A549 (cell line): ENCODE measurements around the gene NAA16. TPM values are rescaled to one million over a fixed set of nuclear protein-coding genes. Genes with fewer than 3 reads are reported as not detected.

Source experiments
- ATAC-seq, 2 experiments: fragments of 200-7000 bp in 1 of 2; fragments of >200 bp in 1 of 2; cut with Nextera tagmentation in 1 of 2; cut with Tn5 transposase in 1 of 2; 3 replicates each; pipeline versions ENCODE4 v1.8.0 to v1.9.1; 2018 to 2020; ENCODE audit warnings: mild to moderate bottlenecking in 1 of 2, moderate library complexity in 1 of 2
- CTCF ChIA-PET: fragments of 300-600 bp; sonication (Branson Sonifier 250); formaldehyde crosslinking; extraction: SDS; loops from one replicate; lab custom pipeline; 2021; ENCODE audit warnings: antibody characterized with exemption, inconsistent platforms; lab: Yijun Ruan, JAX
- POLR2A ChIA-PET: fragments of 350-600 bp; formaldehyde crosslinking; extraction: SDS; loops from one replicate; lab custom pipeline; 2021; ENCODE audit warnings: antibody characterized with exemption, inconsistent platforms; lab: Yijun Ruan, JAX
- DNase-seq, 2 experiments: peaks; one replicate each; pipeline versions ENCODE4 v3.0.0 to v3.0.0-alpha.2; 2011 to 2016; ENCODE audit warnings: low read depth in 1 of 2, low spot score in 1 of 2
- FAIRE-seq: peaks from 2 replicates; lab custom pipeline; 2011; peaks lifted over from hg19 to GRCh38; lab: Jason Lieb, UNC
- H3K27ac ChIP-seq, 2 experiments: fragments of >200 bp; sonication (Bioruptor Twin); formaldehyde crosslinking; 3 replicates each; pipeline ENCODE4 v1.5.1; 2016 to 2017
- H3K4me1 ChIP-seq: fragments of >200 bp; sonication (Bioruptor Twin); formaldehyde crosslinking; 3 replicates; pipeline ENCODE4 v1.6.1; 2016
- H3K4me2 ChIP-seq: fragments of >200 bp; sonication (Bioruptor Twin); formaldehyde crosslinking; 3 replicates; pipeline ENCODE4 v1.6.1; 2016
- H3K4me3 ChIP-seq: fragments of >200 bp; sonication (Bioruptor Twin); formaldehyde crosslinking; 3 replicates; pipeline ENCODE4 v1.5.1; 2016
- H3K9me3 ChIP-seq: fragments of >200 bp; sonication (Bioruptor Twin); formaldehyde crosslinking; 3 replicates; pipeline ENCODE4 v1.6.1; 2016
- CBX2 ChIP-seq: fragments of 200-600 bp; sonication (generic); IDR thresholded peaks from 2 replicates; pipeline ENCODE4 v1.6.1; 2016; ENCODE audit warnings: low read depth, mild to moderate bottlenecking, borderline replicate concordance
- CTCF ChIP-seq: fragments of >200 bp; sonication (Bioruptor Twin); formaldehyde crosslinking; IDR thresholded peaks from 3 replicates; pipeline ENCODE4 v1.5.1; 2016
- EHMT2 ChIP-seq: fragments of 200-600 bp; sonication (generic); IDR thresholded peaks from 2 replicates; pipeline ENCODE4 v1.6.1; 2016; ENCODE audit warnings: antibody characterized with exemption, low read depth, mild to moderate bottlenecking, moderate library complexity
- ESRRA ChIP-seq: fragments of 150-350 bp; IDR thresholded peaks from 2 replicates; pipeline ENCODE4 v1.6.1; 2014; ENCODE audit warnings: mild to moderate bottlenecking, low read length, borderline replicate concordance
- FOSL2 ChIP-seq, 2 experiments: fragments of 450-650 bp in 1 of 2; fragments of >200 bp in 1 of 2; sonication (Bioruptor Twin) in 1 of 2; formaldehyde crosslinking; IDR thresholded peaks; 2 replicates each; pipeline versions ENCODE4 v1.5.0 to v1.6.1; 2016 to 2020; ENCODE audit warnings: mild to moderate bottlenecking in 1 of 2, moderate library complexity in 1 of 2
- HEYL ChIP-seq: fragments of 250-450 bp; sonication (Bioruptor Pico); IDR thresholded peaks from 2 replicates; pipeline ENCODE4 v1.8.0; 2021; ENCODE audit warnings: mild to moderate bottlenecking, moderate library complexity
- HMGXB4 ChIP-seq: fragments of 250-450 bp; sonication (Bioruptor Pico); IDR thresholded peaks from 2 replicates; pipeline ENCODE4 v1.5.0; 2021; ENCODE audit warnings: mild to moderate bottlenecking, moderate library complexity, borderline replicate concordance
- HOXB13 ChIP-seq: fragments of 250-450 bp; sonication (Bioruptor Pico); IDR thresholded peaks from 2 replicates; pipeline ENCODE4 v1.5.0; 2020; ENCODE audit warnings: low read depth, mild to moderate bottlenecking, moderate library complexity
- HOXB5 ChIP-seq: fragments of 250-450 bp; sonication (Bioruptor Pico); IDR thresholded peaks from 2 replicates; pipeline ENCODE4 v1.5.0; 2020; ENCODE audit warnings: mild to moderate bottlenecking, moderate library complexity
- JUNB ChIP-seq: fragments of >200 bp; sonication (Bioruptor Twin); formaldehyde crosslinking; IDR thresholded peaks from 2 replicates; pipeline ENCODE4 v1.6.1; 2016
- KDM1A ChIP-seq: fragments of 200-600 bp; sonication (generic); IDR thresholded peaks from 2 replicates; pipeline ENCODE4 v1.6.1; 2016; ENCODE audit warnings: low read depth, mild to moderate bottlenecking
- NFE2L2 ChIP-seq: fragments of 150-350 bp; conservative IDR thresholded peaks from 2 replicates; pipeline ENCODE4 v1.6.1; 2014; ENCODE audit warnings: low read length
- NR3C1 ChIP-seq: fragments of >200 bp; sonication (Bioruptor Twin); formaldehyde crosslinking; IDR thresholded peaks from 3 replicates; pipeline ENCODE4 v1.6.1; 2017
- RAD21 ChIP-seq, 2 experiments: fragments of >200 bp in 1 of 2; sonication (Bioruptor Twin) in 1 of 2; formaldehyde crosslinking in 1 of 2; IDR thresholded peaks in 1 of 2; conservative IDR thresholded peaks in 1 of 2; 2 replicates in 1 of 2; 3 replicates in 1 of 2; pipeline ENCODE4 v1.6.1; 2012 to 2018; ENCODE audit warnings: inconsistent platforms in 1 of 2
- RARB ChIP-seq: fragments of 250-450 bp; sonication (Bioruptor Pico); IDR thresholded peaks from 2 replicates; pipeline ENCODE4 v1.8.0; 2021; ENCODE audit warnings: mild to moderate bottlenecking, moderate library complexity
- RFX5 ChIP-seq: fragments of 450-650 bp; IDR thresholded peaks from 2 replicates; pipeline ENCODE4 v1.7.1; 2014; ENCODE audit warnings: antibody characterized with exemption, mild to moderate bottlenecking, moderate library complexity
- RNF2 ChIP-seq: fragments of 200-600 bp; sonication (generic); IDR thresholded peaks from 2 replicates; pipeline ENCODE4 v1.6.1; 2016; ENCODE audit warnings: low read depth, mild to moderate bottlenecking, antibody characterized with exemption, moderate library complexity, borderline replicate concordance
- SMC3 ChIP-seq: fragments of >200 bp; sonication (Bioruptor Twin); formaldehyde crosslinking; IDR thresholded peaks from 3 replicates; pipeline ENCODE4 v1.6.1; 2018; ENCODE audit warnings: inconsistent platforms
- TFCP2L1 ChIP-seq: fragments of 250-450 bp; sonication (Bioruptor Pico); IDR thresholded peaks from 2 replicates; pipeline ENCODE4 v1.5.0; 2021; ENCODE audit warnings: mild to moderate bottlenecking
- TP53 ChIP-seq: fragments of 250-450 bp; sonication (Bioruptor Pico); IDR thresholded peaks from 2 replicates; pipeline ENCODE4 v1.5.0; 2021; ENCODE audit warnings: mild to moderate bottlenecking, moderate library complexity
- ZC3H11A ChIP-seq: fragments of 450-650 bp; IDR thresholded peaks from 2 replicates; pipeline ENCODE4 v1.6.1; 2014; ENCODE audit warnings: antibody characterized with exemption, mild to moderate bottlenecking
- WGBS: methylation state at CpG from one replicate; pipeline ENCODE4 v1.1.6; 2017; ENCODE audit errors: missing lambda C conversion rate; 5-methylcytosine and 5-hydroxymethylcytosine counted together
- polyA plus RNA-seq, 4 experiments: library from polyadenylated mRNA; depleted of rRNA in 3 of 4; stranded (reverse); fragments of >200 nt; fragmentation: RNase III in 1 of 4; extraction: RNeasy Plus Mini Kit Qiagen cat#74134 plus additional on column Dnase treatment in 1 of 4; gene quantifications; 2 replicates in 3 of 4; 3 replicates in 1 of 4; pipeline ENCODE4 v1.2.3, GENCODE V29; 2011 to 2017
- TF ChIP-seq, protein P1 (sequence below): IDR thresholded peaks from 2 replicates; pipeline ENCODE4 v1.6.1; 2012
- TF ChIP-seq, protein P2 (sequence below): fragments of 150-350 bp; IDR thresholded peaks from 2 replicates; pipeline ENCODE4 v1.6.1; 2014; ENCODE audit warnings: low read depth, mild to moderate bottlenecking, low read length

The NAA16 gene
- polyA plus RNA-seq, 2 of the 4 experiments (the other 2 are of a cell fraction), result 10.5 to 18.8 TPM

DNA sequence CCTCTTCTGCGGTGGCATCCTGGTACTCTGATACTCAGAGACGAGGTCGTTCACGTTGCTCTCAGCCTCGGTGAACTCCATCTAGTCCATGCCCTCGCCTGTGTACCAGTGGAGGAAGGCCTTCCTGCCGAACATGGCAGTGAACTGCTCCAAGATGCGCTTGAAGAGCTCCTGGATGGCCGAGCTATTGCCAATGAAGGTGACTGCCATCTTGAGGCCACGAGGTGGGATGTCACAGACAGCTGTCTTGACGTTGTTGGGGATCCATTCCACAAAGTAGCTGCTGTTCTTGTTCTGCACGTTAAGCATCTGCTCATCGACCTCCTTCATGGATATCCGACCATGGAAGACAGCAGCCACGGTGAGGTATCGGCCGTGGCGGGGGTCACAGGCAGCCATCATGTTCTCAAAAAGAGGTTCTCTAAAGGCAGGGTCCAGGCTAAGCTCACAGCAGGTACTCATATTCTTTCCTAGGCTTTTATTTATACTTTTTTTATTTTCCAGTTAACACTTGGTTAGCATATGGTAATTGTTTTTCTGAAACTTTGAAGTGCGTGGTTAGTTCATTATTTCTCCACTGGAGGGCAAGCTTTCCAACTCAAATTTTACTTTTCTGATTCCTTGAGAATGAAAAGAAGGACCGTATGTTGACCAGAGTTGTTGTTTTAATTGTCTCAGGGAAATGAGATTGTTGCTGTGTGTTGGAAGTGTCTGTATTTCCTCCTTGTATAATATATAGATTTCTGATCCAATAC is 73.9 kb downstream of the NAA16 start:
- FAIRE-seq, result no peak

GRCh38 chr13:41386211-41386610 is 75.1 kb downstream of the NAA16 start:
- DNase-seq (no peak), FAIRE-seq (no peak), ATAC-seq (no peak)
- no peak overlapping the region for H3K4me2 ChIP-seq
- no peak for TF ChIP-seq HMGXB4 (CRISPR knock-in tag)
- no peak for TF ChIP-seq ESRRA
- TF ChIP-seq, protein P1, sequence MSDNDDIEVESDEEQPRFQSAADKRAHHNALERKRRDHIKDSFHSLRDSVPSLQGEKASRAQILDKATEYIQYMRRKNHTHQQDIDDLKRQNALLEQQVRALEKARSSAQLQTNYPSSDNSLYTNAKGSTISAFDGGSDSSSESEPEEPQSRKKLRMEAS, result no peak
- TF ChIP-seq KDM1A, result no peak
- TF ChIP-seq ZC3H11A, result no peak
- no peak for TF ChIP-seq CTCF
- TF ChIP-seq RARB (CRISPR knock-in tag), result no peak
- TF ChIP-seq TFCP2L1 (CRISPR knock-in tag), result no peak
- TF ChIP-seq TP53 (CRISPR knock-in tag), result no peak
- no peak for TF ChIP-seq HOXB5 (CRISPR knock-in tag)
- TF ChIP-seq RFX5, result no peak
- TF ChIP-seq HEYL (CRISPR knock-in tag), result no peak
- no peak for TF ChIP-seq FOSL2 (IDR thresholded peaks at IDR 0.05)
- no peak for TF ChIP-seq FOSL2 (CRISPR knock-in tag; IDR thresholded peaks at IDR 0.05)
- no peak for TF ChIP-seq NR3C1
- TF ChIP-seq EHMT2, result no peak
- TF ChIP-seq SMC3, result no peak
- no peak for TF ChIP-seq JUNB
- TF ChIP-seq, protein P2, sequence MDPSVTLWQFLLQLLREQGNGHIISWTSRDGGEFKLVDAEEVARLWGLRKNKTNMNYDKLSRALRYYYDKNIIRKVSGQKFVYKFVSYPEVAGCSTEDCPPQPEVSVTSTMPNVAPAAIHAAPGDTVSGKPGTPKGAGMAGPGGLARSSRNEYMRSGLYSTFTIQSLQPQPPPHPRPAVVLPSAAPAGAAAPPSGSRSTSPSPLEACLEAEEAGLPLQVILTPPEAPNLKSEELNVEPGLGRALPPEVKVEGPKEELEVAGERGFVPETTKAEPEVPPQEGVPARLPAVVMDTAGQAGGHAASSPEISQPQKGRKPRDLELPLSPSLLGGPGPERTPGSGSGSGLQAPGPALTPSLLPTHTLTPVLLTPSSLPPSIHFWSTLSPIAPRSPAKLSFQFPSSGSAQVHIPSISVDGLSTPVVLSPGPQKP, result no peak
- TF ChIP-seq HOXB13 (CRISPR knock-in tag), result no peak
- POLR2A ChIA-PET, result no interaction called here
- no peak overlapping the region for H3K27ac ChIP-seq
- no peaks in the 10 kb centered on the region for H3K4me1 ChIP-seq
- CTCF ChIA-PET, result interaction anchor here (3.5 kb wide), 1 partner anchor 266 kb away, joined by 14 read pairs; no protein-coding TSS in a partner anchor
- no peak overlapping the region for H3K4me3 ChIP-seq
- 82% methylated on average over 6 of the region's 6 CpGs for WGBS
- H3K9me3 ChIP-seq, result no peaks in the 10 kb centered on the region

More for the DNA sequence above, 73.9 kb downstream of the NAA16 start:
- 75% methylated on average over 19 of the region's 20 CpGs for WGBS
- ChIA-PET CTCF (interaction anchor here (0.7 to 3.5 kb wide), 4 partner anchors 10 to 268 kb away, joined by 3 to 14 read pairs (median 3); no protein-coding TSS in a partner anchor), POLR2A (no interaction called here)
- H3K4me2 ChIP-seq, result no peak overlapping the region
- ATAC-seq (no peak), DNase-seq (peak in 1 of 2 experiments; percentile 2)
- H3K4me3 ChIP-seq, result no peak overlapping the region
- no peaks in the 10 kb centered on the region for H3K9me3 ChIP-seq
- TF ChIP-seq RAD21 (conservative IDR thresholded peaks at IDR 0.05 in 1 of 2, IDR thresholded peaks at IDR 0.05 in 1 of 2) (peak; percentile 33 to 35; a peak in 4 of 5 replicates), CTCF (peak; percentile 33; the same call in 2 of the 3 replicates), RARB (CRISPR knock-in tag) (no peak), SMC3 (0 out of 3 replicates have a peak, but pooled peaks have one; percentile 24), TP53 (CRISPR knock-in tag) (no peak), CBX2 (no peak), NFE2L2 (no peak), RNF2 (no peak)
- H3K27ac ChIP-seq, result no peak overlapping the region
- H3K4me1 ChIP-seq, result no peaks in the 10 kb centered on the region
